ENCODE measurements around the gene KRTDAP. TPM values are rescaled to one million over a fixed set of nuclear protein-coding genes. Genes with fewer than 3 reads are reported as not detected.
"Not testable (repeated sequence)": the region's sequence is repeated elsewhere in the genome, so short reads cannot be mapped to it uniquely, and the experiment has no call there.

KRTDAP gene
- total RNA-seq, 1 donor from 2014 or later: 338 TPM

- peak; percentile 24 for ATAC-seq
These were observed 5.8 kb downstream of the KRTDAP start for GRCh38 chr19:35484252-35485036.

- ATAC-seq: no peak
These were observed 7.2 kb downstream of the KRTDAP start for GRCh38 chr19:35483089-35483488.

GRCh38 chr19:35478794-35479677 is 11.2 kb downstream of the KRTDAP start:
- ATAC-seq: peak; percentile 70

DNA sequence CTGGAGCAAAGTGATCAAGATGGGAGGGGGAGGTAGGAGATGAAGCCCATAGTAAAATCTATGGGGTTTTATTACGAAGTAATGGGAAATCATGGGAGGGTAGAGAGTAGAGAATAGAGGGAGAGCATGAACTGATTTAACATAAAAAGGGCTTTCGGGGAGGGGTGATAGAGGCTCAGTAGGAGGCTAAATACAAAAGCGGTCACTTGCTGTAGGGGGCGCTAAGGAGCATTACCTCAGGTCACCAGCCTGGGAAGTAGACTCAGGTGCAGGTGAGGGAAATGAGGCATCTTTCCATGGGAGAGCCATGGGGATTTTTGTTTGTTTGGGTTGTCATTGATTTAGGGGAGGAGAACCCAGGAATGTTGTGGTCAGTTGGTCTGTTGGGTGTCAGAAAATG is 14.1 kb downstream of the KRTDAP start:
- ATAC-seq: no peak

DNA sequence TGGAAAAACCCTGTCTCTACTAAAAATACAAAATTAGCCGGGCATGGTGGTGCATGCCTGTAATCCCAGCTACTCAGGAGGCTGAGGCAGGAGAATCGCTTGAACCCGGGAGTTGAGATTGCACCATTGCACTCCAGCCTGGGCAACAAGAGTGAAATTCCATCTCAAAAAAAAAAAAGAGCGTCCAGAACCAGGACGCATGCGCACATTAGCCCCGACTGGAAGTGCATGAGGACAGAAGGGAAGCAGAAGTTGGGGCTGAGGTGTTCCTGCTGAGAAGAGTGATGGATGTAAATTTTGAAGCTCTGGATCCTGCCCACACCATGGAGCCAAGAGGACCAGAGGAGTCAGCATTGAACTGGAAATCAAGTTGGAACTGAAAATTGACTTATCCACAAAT is 15.7 kb downstream of the KRTDAP start:
- ATAC-seq: not testable (repeated sequence)

DNA sequence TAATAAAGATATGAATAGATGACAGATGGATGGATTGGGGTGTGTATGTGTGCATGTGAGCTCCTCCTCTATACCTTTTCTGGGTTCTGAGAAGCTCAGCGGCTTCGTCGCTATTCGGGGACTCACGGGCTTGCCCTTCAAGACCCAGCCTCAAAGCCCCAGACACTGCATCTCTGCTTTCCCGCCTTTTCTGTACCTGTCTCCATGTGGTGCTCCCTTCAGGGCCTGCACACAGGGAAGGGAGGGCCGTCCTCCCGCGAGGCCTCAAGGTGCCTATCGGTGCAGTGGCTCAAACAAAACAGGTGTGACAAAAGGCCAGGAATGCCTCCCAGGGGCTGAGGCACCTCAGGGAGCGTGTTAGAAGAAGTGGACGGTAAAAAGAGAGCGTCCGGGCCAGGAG is 16.2 kb downstream of the KRTDAP start:
- no peak for ATAC-seq

DNA sequence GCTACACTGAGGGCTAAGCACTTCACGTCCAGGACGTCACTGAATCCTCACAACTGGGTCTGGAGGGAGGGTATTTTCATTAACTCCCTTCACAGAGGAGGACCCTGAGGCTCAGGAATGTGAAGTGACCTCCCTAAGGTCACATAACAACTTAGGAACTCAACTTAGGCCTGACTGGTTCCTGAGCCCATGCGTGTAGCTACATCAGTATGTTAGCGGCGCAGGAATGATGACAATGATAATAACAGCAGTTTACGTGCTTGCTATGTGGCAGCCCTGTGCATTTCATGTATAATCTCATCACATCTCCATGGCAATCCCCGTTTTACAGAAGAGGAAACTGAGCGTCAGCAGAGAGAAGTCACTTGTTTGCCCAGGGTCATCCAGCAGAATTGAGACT is 18.3 kb downstream of the KRTDAP start:
- no peak for ATAC-seq

GRCh38 chr19:35471075-35471474 is 19.2 kb downstream of the KRTDAP start:
- not testable (repeated sequence) for ATAC-seq

GRCh38 chr19:35470128-35470527 is 20.1 kb downstream of the KRTDAP start:
- no peak for ATAC-seq

GRCh38 chr19:35468637-35469036 is 21.6 kb downstream of the KRTDAP start:
- peak; percentile 92 for ATAC-seq

DNA sequence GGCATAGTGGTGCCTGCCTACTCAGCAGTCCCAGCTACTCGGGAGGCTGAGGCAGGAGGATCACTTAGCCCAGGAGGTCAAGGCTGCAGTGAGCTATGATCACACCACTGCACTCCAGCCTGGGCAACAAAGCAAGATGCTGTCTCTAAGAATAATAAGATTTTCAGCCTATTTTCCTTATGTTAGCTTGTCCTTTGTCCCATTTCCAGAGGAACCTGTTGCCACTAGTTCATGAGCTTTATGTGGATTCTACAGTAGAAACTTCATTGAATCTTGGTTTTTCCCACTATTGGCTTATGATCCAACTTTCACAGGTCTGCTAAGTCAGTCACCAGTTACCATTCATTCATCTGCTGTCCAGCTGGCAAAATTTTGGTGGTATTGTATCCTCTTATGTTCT is 24.0 kb downstream of the KRTDAP start:
- ATAC-seq: no peak

DNA sequence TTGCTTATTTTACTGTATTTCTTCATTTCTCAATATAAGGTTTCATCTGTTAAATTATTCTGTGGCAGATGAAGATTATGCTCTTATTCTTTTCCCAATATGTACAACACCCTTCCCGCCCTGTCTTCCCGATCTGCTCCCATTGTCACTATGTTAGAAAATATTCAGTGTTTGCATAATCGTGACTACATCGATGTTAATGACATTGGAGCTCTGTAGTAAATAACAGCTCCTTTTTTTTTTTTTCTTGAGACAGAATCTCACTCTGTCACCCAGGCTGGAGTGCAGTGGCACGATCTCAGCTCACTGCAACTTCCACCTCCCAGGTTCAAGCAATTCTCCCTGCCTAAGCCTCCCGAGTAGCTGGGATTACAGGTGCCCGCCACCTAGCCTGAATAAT is 27.3 kb downstream of the KRTDAP start:
- not testable (repeated sequence) for ATAC-seq

- peak; percentile 51 for ATAC-seq
These were observed 27.7 kb downstream of the KRTDAP start for GRCh38 chr19:35462476-35462953.

DNA sequence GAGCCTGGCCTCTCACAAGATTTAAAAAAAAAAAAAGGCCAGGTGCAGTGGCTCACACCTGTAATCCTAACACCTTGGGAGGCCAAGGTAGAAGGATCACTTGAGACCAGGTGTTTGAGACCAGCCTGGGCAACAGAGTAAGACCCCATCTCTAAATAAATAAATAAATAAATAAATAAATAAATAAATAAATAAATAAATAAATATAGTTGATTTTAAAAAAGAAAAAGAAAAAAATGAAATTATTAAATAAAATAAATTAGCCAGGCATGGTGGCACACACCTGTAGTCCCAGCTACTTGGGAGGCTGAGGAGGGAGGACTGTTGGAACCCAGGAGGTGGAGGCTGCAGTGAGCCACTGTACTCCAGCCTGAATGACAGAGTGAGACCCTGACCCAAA is 28.5 kb downstream of the KRTDAP start:
- ATAC-seq: not testable (repeated sequence)

DNA sequence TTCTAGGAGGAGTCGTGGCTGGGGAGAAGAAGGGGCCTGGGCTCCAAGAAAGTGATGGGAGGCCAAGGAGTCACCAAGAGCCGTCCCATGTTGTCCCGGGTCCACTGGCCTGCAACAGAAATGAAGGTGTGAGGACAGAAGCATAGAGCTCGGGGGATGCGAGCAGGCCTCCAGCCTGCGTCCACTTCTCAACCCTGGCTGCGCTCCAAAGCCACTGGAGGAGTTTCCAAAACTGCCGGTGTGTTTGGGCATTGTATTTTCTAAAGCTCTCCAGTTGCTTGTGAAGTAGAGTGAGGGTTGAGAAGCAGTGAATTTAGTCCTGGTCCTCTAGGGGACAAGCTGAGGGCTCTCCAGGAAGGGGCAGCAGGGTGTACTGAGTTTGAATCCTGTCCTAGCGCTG is 29.2 kb downstream of the KRTDAP start:
- ATAC-seq: no peak

DNA sequence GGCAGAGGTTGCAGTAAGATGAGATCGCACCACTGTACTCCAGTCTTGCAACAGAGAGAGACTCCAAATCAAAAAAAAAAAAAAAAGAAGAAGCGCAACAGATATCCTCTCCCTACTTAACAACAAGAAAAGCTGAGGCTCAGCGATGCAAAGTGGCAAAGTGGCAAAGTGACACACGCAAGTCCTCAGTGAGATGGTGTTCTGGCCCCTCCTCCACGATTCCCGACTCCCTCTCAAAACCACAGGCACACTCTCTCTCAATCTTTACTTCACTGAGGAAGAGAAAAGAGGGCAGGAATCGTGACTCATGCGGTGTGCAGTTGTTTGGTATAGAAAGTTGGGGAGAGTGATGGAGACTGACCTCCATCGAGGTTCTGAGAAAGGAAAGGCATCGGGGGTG is 29.7 kb downstream of the KRTDAP start:
- no peak for ATAC-seq

DNA sequence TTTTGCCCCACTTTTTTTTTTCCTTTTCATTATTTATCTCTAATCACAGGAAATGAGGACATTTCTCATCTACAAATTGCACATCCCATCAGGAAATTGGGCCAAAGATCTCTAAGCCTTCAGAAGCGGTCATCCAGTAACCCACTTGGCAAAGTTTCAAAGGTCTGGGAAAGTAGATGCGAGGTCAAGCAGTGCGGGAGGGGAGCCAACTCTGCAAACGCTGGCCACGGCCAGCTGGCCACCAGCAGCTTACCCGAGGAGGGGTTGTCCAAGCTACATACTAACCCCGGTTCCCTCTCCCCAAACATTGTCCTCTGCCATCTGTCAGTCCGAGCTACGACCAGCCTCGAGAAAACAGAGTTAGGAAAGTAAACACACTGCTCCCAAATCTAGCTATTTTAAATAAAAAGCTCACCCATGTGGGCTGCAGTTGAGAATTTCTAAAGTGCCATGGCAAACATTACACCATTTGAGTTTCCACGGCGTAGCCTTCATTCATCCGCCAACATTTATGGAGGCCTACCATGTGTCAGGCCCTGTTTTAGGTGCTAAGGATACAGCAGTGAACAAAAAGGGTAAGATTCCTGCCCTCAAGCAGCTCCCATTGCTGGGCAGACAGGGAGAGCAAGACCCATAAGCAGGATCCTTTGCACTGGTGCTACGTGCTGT is 30.7 kb downstream of the KRTDAP start:
- ATAC-seq: no peak

- ATAC-seq: no peak
These were observed 31.4 kb downstream of the KRTDAP start for GRCh38 chr19:35458731-35459391.

- no peak for ATAC-seq
These were observed 32.1 kb downstream of the KRTDAP start for GRCh38 chr19:35458192-35458591.

GRCh38 chr19:35457173-35457572 is 33.1 kb downstream of the KRTDAP start:
- ATAC-seq: no peak

DNA sequence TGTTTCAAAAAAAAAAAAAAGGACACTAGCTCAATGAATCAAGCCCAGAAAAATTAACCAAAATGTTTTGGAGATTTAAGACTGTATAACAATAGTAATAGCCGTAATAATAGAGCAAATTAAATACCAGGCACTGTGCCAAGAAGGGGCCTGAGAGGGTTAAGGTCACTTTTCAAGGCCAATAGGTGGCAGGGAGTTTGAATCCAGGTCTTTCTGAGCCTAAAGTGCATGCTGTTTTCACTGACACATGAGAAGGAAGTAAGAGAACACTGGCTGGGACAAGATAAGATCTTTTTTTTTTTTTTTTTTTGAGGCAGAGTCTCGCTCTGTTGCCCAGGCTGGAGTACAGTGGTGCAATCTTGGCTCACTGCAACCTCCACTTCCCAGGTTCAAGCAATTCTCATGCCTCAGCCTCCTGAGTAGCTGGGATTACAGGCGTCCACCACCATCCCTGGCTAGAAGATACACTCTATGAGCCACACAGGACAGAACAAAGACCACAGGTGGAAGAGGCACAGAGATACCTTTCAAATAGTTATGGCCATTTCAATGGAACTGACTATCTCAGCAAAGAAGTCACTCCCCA is 34.6 kb downstream of the KRTDAP start:
- no peak for ATAC-seq

- no peak for ATAC-seq
These were observed 35.6 kb downstream of the KRTDAP start for GRCh38 chr19:35454663-35455062.
